Activated T-helper 1 cell treated with Interleukin-2 at 50 U/mL for 16 hours (primary cell): ENCODE results near the gene IFT20.
"Not testable (repeated sequence)": the region's sequence is repeated elsewhere in the genome, so short reads cannot be mapped to it uniquely, and the experiment has no call there.

Source experiments
- DNase-seq: peaks from one replicate; pipeline ENCODE4 v3.0.0-alpha.2; 2020; ENCODE audit warnings: low read depth

IFT20 gene

GRCh38 chr17:28306954-28307401 is 28.3 kb downstream of the IFT20 start:
- DNase-seq: no peak

- DNase-seq: no peak
Measured at GRCh38 chr17:28298449-28298848, 36.8 kb downstream of the IFT20 start.

- no peak for DNase-seq
Measured at GRCh38 chr17:28295677-28296578, 39.3 kb downstream of the IFT20 start.

- DNase-seq: no peak
Measured at GRCh38 chr17:28293994-28294393, 41.3 kb downstream of the IFT20 start.

- not testable (repeated sequence) for DNase-seq
Measured at GRCh38 chr17:28292878-28293277, 42.4 kb downstream of the IFT20 start.

- no peak for DNase-seq
Measured at GRCh38 chr17:28291780-28292330, 43.4 kb downstream of the IFT20 start.

GRCh38 chr17:28290703-28291102 is 44.6 kb downstream of the IFT20 start:
- no peak for DNase-seq

- no peak for DNase-seq
Measured at GRCh38 chr17:28285965-28286364, 49.3 kb downstream of the IFT20 start.

- no peak for DNase-seq
Measured at GRCh38 chr17:28282596-28282995, 52.7 kb downstream of the IFT20 start.

- no peak for DNase-seq
Measured at GRCh38 chr17:28280826-28281225, 54.4 kb downstream of the IFT20 start.

GRCh38 chr17:28279411-28279810 is 55.9 kb downstream of the IFT20 start:
- no peak for DNase-seq
